Measurements from ENCODE around the gene KSR2.

The KSR2 gene

DNA sequence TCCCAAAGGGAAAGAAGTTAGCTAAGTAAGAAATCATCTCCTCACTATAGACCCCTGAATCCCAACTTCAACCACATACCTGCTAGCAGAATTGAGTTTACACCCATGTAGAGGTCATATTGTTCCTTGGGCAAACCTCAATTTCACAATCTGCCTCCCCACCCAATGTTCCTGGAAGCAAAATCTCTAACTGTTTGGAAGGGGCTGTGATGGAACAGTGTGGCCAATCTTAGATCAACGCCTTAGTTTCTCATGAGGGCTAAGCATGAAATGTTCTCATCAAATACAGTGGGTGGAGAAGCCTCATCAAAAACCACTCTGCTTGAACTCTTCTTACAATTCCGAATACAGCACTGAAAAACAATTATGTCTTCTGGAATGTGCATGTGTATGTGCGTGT is 323.3 kb downstream of the KSR2 start (continued):
- TF ChIP-seq ZNF677 (tag by site-specific recombination; IDR thresholded peaks at IDR 0.05) (no peak), RBAK (tag by site-specific recombination; IDR thresholded peaks at IDR 0.05) (no peak)

- Histone ChIP-seq H3K4me1 (ENCODE audit: control insufficient read depth, insufficient read depth, low read length) (no peaks in the 10 kb centered on the region), H3K9me3 (ENCODE audit: control insufficient read depth, insufficient read depth, low read depth, low read length) (no peaks in the 10 kb centered on the region), H3K27ac (ENCODE audit: extremely low read depth, low read depth, low read length) (no peak overlapping the region), H3K36me3 (ENCODE audit: control insufficient read depth in 2 of 2, insufficient read depth in 1 of 2, low read length in 2 of 2) (no peaks in the 10 kb centered on the region), H3K4me3 (ENCODE audit: low read depth, low read length) (no peak overlapping the region)
- POLR2A ChIA-PET: no interaction called here
- CTCF ChIA-PET: no interaction called here
- TF ChIP-seq, protein P1, sequence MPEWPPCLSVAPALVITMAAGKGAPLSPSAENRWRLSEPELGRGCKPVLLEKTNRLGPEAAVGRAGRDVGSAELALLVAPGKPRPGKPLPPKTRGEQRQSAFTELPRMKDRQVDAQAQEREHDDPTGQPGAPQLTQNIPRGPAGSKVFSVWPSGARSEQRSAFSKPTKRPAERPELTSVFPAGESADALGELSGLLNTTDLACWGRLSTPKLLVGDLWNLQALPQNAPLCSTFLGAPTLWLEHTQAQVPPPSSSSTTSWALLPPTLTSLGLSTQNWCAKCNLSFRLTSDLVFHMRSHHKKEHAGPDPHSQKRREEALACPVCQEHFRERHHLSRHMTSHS (tag by site-specific recombination; IDR thresholded peaks at IDR 0.05): no peak
- TF ChIP-seq CTCF (tag by site-specific recombination; IDR thresholded peaks at IDR 0.05) (no peak), ZNF600 (tag by site-specific recombination; IDR thresholded peaks at IDR 0.05) (no peak), ZNF48 (tag by site-specific recombination; IDR thresholded peaks at IDR 0.05) (no peak), WT1 (tag by site-specific recombination; IDR thresholded peaks at IDR 0.05) (no peak)
These were observed 324.8 kb downstream of the KSR2 start for GRCh38 chr12:117643971-117644370.

DNA sequence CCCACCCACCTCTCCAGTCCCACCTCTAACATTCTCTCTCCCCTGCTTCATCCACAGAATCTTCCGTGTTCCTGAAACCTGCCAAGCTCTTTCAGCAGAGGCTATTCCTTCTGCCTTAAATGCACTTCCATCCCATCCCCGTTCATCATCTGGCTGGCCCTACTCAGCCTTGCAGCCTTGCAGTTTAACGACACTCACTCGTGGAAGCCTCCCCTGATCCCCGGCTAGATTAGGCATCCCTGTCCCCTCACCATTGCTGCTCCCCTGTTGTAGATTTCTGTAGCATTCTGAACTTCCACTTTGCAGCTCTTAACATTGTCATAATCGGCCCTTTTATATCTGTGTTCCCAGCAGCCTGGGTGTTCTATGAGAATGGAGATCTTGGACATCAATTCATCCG is 326.9 kb downstream of the KSR2 start:
- H3K36me3 ChIP-seq (ENCODE audit: control insufficient read depth in 2 of 2, insufficient read depth in 1 of 2, low read length in 2 of 2): no peaks in the 10 kb centered on the region
- TF ChIP-seq KLF1 (tag by site-specific recombination; IDR thresholded peaks at IDR 0.05) (no peak), ZNF843 (tag by site-specific recombination; IDR thresholded peaks at IDR 0.05) (no peak), ZNF747 (tag by site-specific recombination; IDR thresholded peaks at IDR 0.05) (no peak), ZNF19 (tag by site-specific recombination; IDR thresholded peaks at IDR 0.05; ENCODE audit: low read depth) (no peak), KLF7 (tag by site-specific recombination; IDR thresholded peaks at IDR 0.05; ENCODE audit: borderline replicate concordance) (no peak), ZBTB17 (tag by site-specific recombination; IDR thresholded peaks at IDR 0.05) (no peak), ZNF214 (tag by site-specific recombination; IDR thresholded peaks at IDR 0.05; ENCODE audit: borderline replicate concordance) (no peak), ZNF658 (tag by site-specific recombination; IDR thresholded peaks at IDR 0.05) (no peak), ZNF549 (tag by site-specific recombination; IDR thresholded peaks at IDR 0.05) (no peak), GLIS1 (tag by site-specific recombination; IDR thresholded peaks at IDR 0.05) (no peak), ZSCAN30 (tag by site-specific recombination; IDR thresholded peaks at IDR 0.05) (no peak)
- TF ChIP-seq, protein P2, sequence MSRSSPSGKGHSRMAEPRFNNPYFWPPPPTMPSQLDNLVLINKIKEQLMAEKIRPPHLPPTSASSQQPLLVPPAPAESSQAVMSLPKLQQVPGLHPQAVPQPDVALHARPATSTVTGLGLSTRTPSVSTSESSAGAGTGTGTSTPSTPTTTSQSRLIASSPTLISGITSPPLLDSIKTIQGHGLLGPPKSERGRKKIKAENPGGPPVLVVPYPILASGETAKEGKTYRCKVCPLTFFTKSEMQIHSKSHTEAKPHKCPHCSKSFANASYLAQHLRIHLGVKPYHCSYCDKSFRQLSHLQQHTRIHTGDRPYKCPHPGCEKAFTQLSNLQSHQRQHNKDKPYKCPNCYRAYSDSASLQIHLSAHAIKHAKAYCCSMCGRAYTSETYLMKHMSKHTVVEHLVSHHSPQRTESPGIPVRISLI (tag by site-specific recombination; IDR thresholded peaks at IDR 0.05): no peak
- TF ChIP-seq, protein P3, sequence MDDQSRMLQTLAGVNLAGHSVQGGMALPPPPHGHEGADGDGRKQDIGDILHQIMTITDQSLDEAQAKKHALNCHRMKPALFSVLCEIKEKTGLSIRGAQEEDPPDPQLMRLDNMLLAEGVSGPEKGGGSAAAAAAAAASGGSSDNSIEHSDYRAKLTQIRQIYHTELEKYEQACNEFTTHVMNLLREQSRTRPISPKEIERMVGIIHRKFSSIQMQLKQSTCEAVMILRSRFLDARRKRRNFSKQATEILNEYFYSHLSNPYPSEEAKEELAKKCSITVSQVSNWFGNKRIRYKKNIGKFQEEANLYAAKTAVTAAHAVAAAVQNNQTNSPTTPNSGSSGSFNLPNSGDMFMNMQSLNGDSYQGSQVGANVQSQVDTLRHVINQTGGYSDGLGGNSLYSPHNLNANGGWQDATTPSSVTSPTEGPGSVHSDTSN (CRISPR knock-in tag; IDR thresholded peaks at IDR 0.05): no peak
- TF ChIP-seq, protein P4, sequence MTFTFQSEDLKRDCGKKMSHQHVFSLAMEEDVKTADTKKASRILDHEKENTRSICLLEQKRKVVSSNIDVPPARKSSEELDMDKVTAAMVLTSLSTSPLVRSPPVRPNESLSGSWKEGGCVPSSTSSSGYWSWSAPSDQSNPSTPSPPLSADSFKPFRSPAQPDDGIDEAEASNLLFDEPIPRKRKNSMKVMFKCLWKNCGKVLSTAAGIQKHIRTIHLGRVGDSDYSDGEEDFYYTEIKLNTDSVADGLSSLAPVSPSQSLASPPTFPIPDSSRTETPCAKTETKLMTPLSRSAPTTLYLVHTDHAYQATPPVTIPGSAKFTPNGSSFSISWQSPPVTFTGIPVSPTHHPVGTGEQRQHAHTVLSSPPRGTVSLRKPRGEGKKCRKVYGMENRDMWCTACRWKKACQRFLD (tag by site-specific recombination; IDR thresholded peaks at IDR 0.05): no peak
- no peak overlapping the region for H3K4me3 ChIP-seq (ENCODE audit: low read depth, low read length)
- CTCF ChIA-PET: no interaction called here
- no peak overlapping the region for H3K27ac ChIP-seq (ENCODE audit: extremely low read depth, low read depth, low read length)
- POLR2A ChIA-PET: no interaction called here
- peaks cover 2% of the 10 kb centered on the region; the same call in 1 of the 2 replicates for H3K9me3 ChIP-seq (ENCODE audit: control insufficient read depth, insufficient read depth, low read depth, low read length)
- no peaks in the 10 kb centered on the region for H3K4me1 ChIP-seq (ENCODE audit: control insufficient read depth, insufficient read depth, low read length)

All from HEK293 (cell line).